H9 (cell line): ENCODE data around the gene ATP6V0E1. TPM values are rescaled to one million over a fixed set of nuclear protein-coding genes. Genes with fewer than 3 reads are reported as not detected.

Experiments used
- DNase-seq: peaks from one replicate; pipeline ENCODE4 v3.0.0-alpha.2; 2017
- H2AFZ ChIP-seq: one replicate; pipeline ENCODE4 v1.6.1; 2013; ENCODE audit warnings: mild to moderate bottlenecking, low read length, control low read depth, moderate library complexity
- H2AK5ac ChIP-seq: 2 replicates; pipeline ENCODE4 v1.6.1; 2013; ENCODE audit warnings: low read length, control low read depth, mixed read lengths; ENCODE audit not compliant: insufficient read length
- H2BK120ac ChIP-seq: one replicate; pipeline ENCODE4 v1.6.1; 2013; ENCODE audit warnings: low read depth, mild to moderate bottlenecking, low read length, control low read depth, inconsistent platforms; ENCODE audit not compliant: poor library complexity, severe bottlenecking
- H2BK12ac ChIP-seq: 2 replicates; pipeline ENCODE4 v1.6.1; 2013; ENCODE audit warnings: low read length, control low read depth, mixed read lengths, low read depth; ENCODE audit not compliant: insufficient read length
- H2BK15ac ChIP-seq: 2 replicates; pipeline ENCODE4 v1.6.1; 2013; ENCODE audit warnings: low read depth, low read length, control low read depth
- H2BK20ac ChIP-seq: one replicate; pipeline ENCODE4 v1.6.1; 2013; ENCODE audit warnings: low read depth, mild to moderate bottlenecking, low read length, control low read depth, inconsistent platforms; ENCODE audit not compliant: poor library complexity, severe bottlenecking
- H2BK5ac ChIP-seq: 2 replicates; pipeline ENCODE4 v1.6.1; 2013; ENCODE audit warnings: low read length, control low read depth, mixed read lengths; ENCODE audit not compliant: insufficient read length
- H3K14ac ChIP-seq: 2 replicates; pipeline ENCODE4 v1.6.1; 2013; ENCODE audit warnings: low read length, control low read depth; ENCODE audit not compliant: insufficient read depth
- H3K18ac ChIP-seq: 2 replicates; pipeline ENCODE4 v1.6.1; 2013; ENCODE audit warnings: low read depth, mild to moderate bottlenecking, mixed read lengths, low read length, control low read depth; ENCODE audit not compliant: insufficient read length
- H3K23ac ChIP-seq: 2 replicates; pipeline ENCODE4 v1.6.1; 2013; ENCODE audit warnings: low read length, control low read depth, mixed read lengths, low read depth; ENCODE audit not compliant: insufficient read length
- H3K23me2 ChIP-seq: 2 replicates; pipeline ENCODE4 v1.6.1; 2013; ENCODE audit warnings: low read depth, mild to moderate bottlenecking, mixed read lengths, low read length, control low read depth; ENCODE audit not compliant: insufficient read length, poor library complexity, severe bottlenecking
- H3K27ac ChIP-seq: 2 replicates; pipeline ENCODE4 v1.5.1; 2013; ENCODE audit warnings: low read length, control low read depth, mixed read lengths, low read depth; ENCODE audit not compliant: insufficient read length
- H3K27me3 ChIP-seq: 2 replicates; pipeline ENCODE4 v1.6.1; 2013; ENCODE audit warnings: low read length, control low read depth, inconsistent platforms; ENCODE audit not compliant: insufficient read depth
- H3K4ac ChIP-seq: 2 replicates; pipeline ENCODE4 v1.6.1; 2013; ENCODE audit warnings: low read depth, mild to moderate bottlenecking, control low read depth, inconsistent platforms, low read length, moderate library complexity
- H3K4me1 ChIP-seq: 2 replicates; pipeline ENCODE4 v1.6.1; 2013; ENCODE audit warnings: low read length, control low read depth, inconsistent platforms; ENCODE audit not compliant: insufficient read depth
- H3K4me2 ChIP-seq: 2 replicates; pipeline ENCODE4 v1.6.1; 2013; ENCODE audit warnings: low read length, control low read depth, mixed read lengths; ENCODE audit not compliant: insufficient read length, insufficient read depth
- H3K56ac ChIP-seq: 2 replicates; pipeline ENCODE4 v1.6.1; 2013; ENCODE audit warnings: low read depth, mild to moderate bottlenecking, mixed read lengths, low read length, control low read depth; ENCODE audit not compliant: insufficient read length
- H3K79me1 ChIP-seq: 2 replicates; pipeline ENCODE4 v1.6.1; 2013; ENCODE audit warnings: low read depth, mild to moderate bottlenecking, moderate library complexity, low read length, control low read depth, inconsistent platforms; ENCODE audit not compliant: insufficient read depth, poor library complexity, severe bottlenecking
- H3K79me2 ChIP-seq: 2 replicates; pipeline ENCODE4 v1.6.1; 2013; ENCODE audit warnings: low read length, control low read depth, inconsistent platforms; ENCODE audit not compliant: insufficient read depth
- H3K9ac ChIP-seq: 2 replicates; pipeline ENCODE4 v1.6.1; 2013; ENCODE audit warnings: low read length, control low read depth, mixed read lengths; ENCODE audit not compliant: insufficient read length; ENCODE audit errors: extremely low read depth
- H3K9me3 ChIP-seq: one replicate; pipeline ENCODE4 v1.6.1; 2013; ENCODE audit warnings: low read depth, low read length, inconsistent platforms; ENCODE audit not compliant: control insufficient read depth
- H3T11ph ChIP-seq: one replicate; pipeline ENCODE4 v1.6.1; 2013; ENCODE audit warnings: mild to moderate bottlenecking, low read length, control low read depth, inconsistent platforms
- H4K20me1 ChIP-seq: one replicate; pipeline ENCODE4 v1.6.1; 2013; ENCODE audit not compliant: control insufficient read depth, insufficient read length, insufficient read depth
- H4K5ac ChIP-seq: 2 replicates; pipeline ENCODE4 v1.6.1; 2013; ENCODE audit warnings: low read depth, mild to moderate bottlenecking, mixed read lengths, low read length, control low read depth; ENCODE audit not compliant: insufficient read length
- H4K8ac ChIP-seq: replicated peaks from 2 replicates; pipeline ENCODE4 v1.6.1; 2013; ENCODE audit warnings: low read length, control low read depth, mixed read lengths, low read depth; ENCODE audit not compliant: insufficient read length
- H4K91ac ChIP-seq: 2 replicates; pipeline ENCODE4 v1.6.1; 2013; ENCODE audit warnings: low read depth, mild to moderate bottlenecking, moderate library complexity, mixed read lengths, low read length, control low read depth; ENCODE audit not compliant: insufficient read length
- H3K27ac Mint-ChIP-seq, 3 experiments: 2 replicates in 2 of 3; 3 replicates in 1 of 3; pipeline ENCODE4 v1.8.0; 2020 to 2021; ENCODE audit warnings: mixed read lengths in 3 of 3, mild to moderate bottlenecking in 1 of 3, moderate library complexity in 1 of 3
- H3K27me3 Mint-ChIP-seq: 2 replicates; pipeline ENCODE4 v1.8.0; 2021; ENCODE audit warnings: low read depth, mild to moderate bottlenecking, moderate library complexity, mixed read lengths
- H3K36me3 Mint-ChIP-seq, 3 experiments: 2 replicates in 2 of 3; 3 replicates in 1 of 3; pipeline ENCODE4 v1.8.0; 2020 to 2021; ENCODE audit warnings: low read depth in 3 of 3, mixed read lengths in 3 of 3; ENCODE audit not compliant: insufficient read depth in 1 of 3
- H3K4me1 Mint-ChIP-seq, 2 experiments: 2 replicates each; pipeline ENCODE4 v1.8.0; 2020; ENCODE audit warnings: mixed read lengths in 2 of 2
- H3K4me3 Mint-ChIP-seq, 2 experiments: 2 replicates in 1 of 2; 3 replicates in 1 of 2; pipeline ENCODE4 v1.8.0; 2020 to 2021; ENCODE audit warnings: mild to moderate bottlenecking in 2 of 2, mixed read lengths in 2 of 2, moderate library complexity in 1 of 2
- H3K9me3 Mint-ChIP-seq, 2 experiments: 2 replicates in 1 of 2; 3 replicates in 1 of 2; pipeline ENCODE4 v1.8.0; 2020; ENCODE audit warnings: mild to moderate bottlenecking in 2 of 2, mixed read lengths in 2 of 2, moderate library complexity in 1 of 2
- CTCF ChIP-seq: fragments of 200-600 bp; sonication (generic); conservative IDR thresholded peaks from 3 replicates; pipeline ENCODE4 v1.8.0; 2021; ENCODE audit warnings: antibody characterized with exemption, mild to moderate bottlenecking
- WGBS: extraction: QIAGEN DNeasy Blood & Tissue Kit; methylation state at CpG from one replicate; pipeline ENCODE4 v1.1.7; 2013; ENCODE audit warnings: missing lambda C conversion rate, low lambda C conversion rate, mixed read lengths; ENCODE audit not compliant: insufficient read length; ENCODE audit errors: extremely low coverage; 5-methylcytosine and 5-hydroxymethylcytosine counted together
- total RNA-seq: library from RNA; stranded (reverse); gene quantifications from 2 replicates; pipeline ENCODE4 v1.2.1, GENCODE V29; 2021

ATP6V0E1 gene
- total RNA-seq, 1 experiment from 2014 or later: 101 TPM

DNA sequence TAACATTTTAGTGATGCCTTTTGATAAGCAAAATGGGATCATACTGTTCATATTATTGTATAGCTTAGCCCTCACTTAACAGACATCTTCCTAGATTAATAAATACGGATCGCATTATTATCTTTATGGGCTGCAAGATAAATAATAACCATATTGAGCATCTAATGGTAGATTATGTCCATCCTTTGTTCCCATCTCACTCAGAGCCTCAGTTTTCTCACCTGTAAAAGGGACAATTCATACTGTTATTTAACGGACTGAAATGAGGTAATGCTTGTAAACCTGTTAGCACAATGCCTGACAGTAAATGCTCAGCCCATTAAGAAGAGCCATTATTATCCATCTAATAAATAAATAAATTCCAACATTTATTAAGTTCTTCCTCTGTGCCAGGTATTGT is 27.3 kb upstream of the ATP6V0E1 start:
- Histone ChIP-seq H3K27me3 (no peaks in the 10 kb centered on the region; the same call in 1 of the 2 replicates), H3T11ph (no peak overlapping the region), H3K23ac (no peak overlapping the region), H2AK5ac (no peak overlapping the region), H2BK12ac (no peak overlapping the region), H3K4me2 (no peak overlapping the region), H3K9me3 (no peaks in the 10 kb centered on the region), H3K14ac (no peak overlapping the region), H2BK15ac (no peak overlapping the region), H3K23me2 (peaks cover 9% of the 10 kb centered on the region), H3K4ac (no peak overlapping the region), H3K9ac (no peak overlapping the region), H2BK20ac (no peak overlapping the region), H4K91ac (no peak overlapping the region), H2AFZ (no peak overlapping the region), H3K79me2 (no peaks in the 10 kb centered on the region; the same call in 1 of the 2 replicates), H3K79me1 (no peaks in the 10 kb centered on the region), H3K27ac (no peak overlapping the region), H3K56ac (no peak overlapping the region), H2BK5ac (no peak overlapping the region), H4K8ac (no peak overlapping the region), H3K18ac (no peak overlapping the region), H3K4me1 (no peaks in the 10 kb centered on the region; the same call in 1 of the 2 replicates), H4K20me1 (no peaks in the 10 kb centered on the region), H2BK120ac (no peak overlapping the region), H4K5ac (no peak overlapping the region)
- Mint-ChIP-seq H3K27ac (no peak overlapping the region), H3K9me3 (peaks cover 0 to 3% of the 10 kb centered on the region in 2 experiments; a peak in 2 of 5 replicates), H3K36me3 (peaks cover 0 to 4% (median 4%) of the 10 kb centered on the region in 3 experiments; a peak in 6 of 7 replicates), H3K27me3 (peaks cover 41% of the 10 kb centered on the region), H3K4me3 (no peak overlapping the region), H3K4me1 (peaks cover 8 to 16% of the 10 kb centered on the region in 2 experiments)
- no peak for TF ChIP-seq CTCF
- DNase-seq: no peak
- no CpG with 5 or more reads among the region's 3 CpGs for WGBS
